Lung microvascular endothelial cell (primary cell): Measurements from ENCODE around the gene SLC22A14. TPM values are rescaled to one million over a fixed set of nuclear protein-coding genes. Genes with fewer than 3 reads are reported as not detected.
A peak's percentile ranks its signal among the peaks of the same experiment; 100 is the strongest.
"Not testable (repeated sequence)": the region's sequence is repeated elsewhere in the genome, so short reads cannot be mapped to it uniquely, and the experiment has no call there.

ENCODE experiments used
- DNase-seq, 2 donors: peaks; one replicate each; pipeline versions ENCODE4 v3.0.0 to v3.0.0-alpha.2; 2010; ENCODE audit warnings: low read depth in 2 of 2
- total RNA-seq: library from RNA; depleted of rRNA; stranded (reverse); fragments of >200 nt; gene quantifications from 2 replicates; pipeline ENCODE4 v1.2.1, GENCODE V29; 2014

Gene SLC22A14
- total RNA-seq: not detected in 2 replicates

GRCh38 chr3:38281895-38282686 lies at the start of gene SLC22A14:
Gene SLC22A14 (plus strand): TSS chr3:38282294. CDS start chr3:38306027, 23,733 bp downstream.
- DNase-seq: peak; percentile 10 to 12

DNA sequence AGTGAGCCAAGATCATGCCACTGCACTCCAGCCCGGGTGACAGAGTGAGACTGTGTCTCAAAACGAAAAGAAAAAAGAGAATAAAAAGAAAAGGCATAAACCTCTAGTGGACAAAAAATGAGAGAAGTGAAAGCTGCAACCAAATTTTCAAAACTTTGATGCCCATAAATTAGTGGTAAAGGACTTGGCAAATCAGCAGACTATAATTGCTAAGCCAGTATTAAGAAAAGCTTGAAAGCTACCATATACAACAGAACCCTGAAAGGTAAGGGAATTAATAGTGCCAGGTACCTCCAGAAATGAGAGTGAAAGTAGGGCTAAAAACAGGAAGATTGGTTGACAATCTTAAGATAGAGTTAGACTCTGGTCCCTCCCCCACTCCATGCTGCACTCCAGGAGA lies 49.4 kb upstream of the SLC22A14 start:
- no peak for DNase-seq

- DNase-seq: peak in 1 of 2 donors; percentile 18
Observed at GRCh38 chr3:38235466-38235865, 46.6 kb upstream of the SLC22A14 start.

DNA sequence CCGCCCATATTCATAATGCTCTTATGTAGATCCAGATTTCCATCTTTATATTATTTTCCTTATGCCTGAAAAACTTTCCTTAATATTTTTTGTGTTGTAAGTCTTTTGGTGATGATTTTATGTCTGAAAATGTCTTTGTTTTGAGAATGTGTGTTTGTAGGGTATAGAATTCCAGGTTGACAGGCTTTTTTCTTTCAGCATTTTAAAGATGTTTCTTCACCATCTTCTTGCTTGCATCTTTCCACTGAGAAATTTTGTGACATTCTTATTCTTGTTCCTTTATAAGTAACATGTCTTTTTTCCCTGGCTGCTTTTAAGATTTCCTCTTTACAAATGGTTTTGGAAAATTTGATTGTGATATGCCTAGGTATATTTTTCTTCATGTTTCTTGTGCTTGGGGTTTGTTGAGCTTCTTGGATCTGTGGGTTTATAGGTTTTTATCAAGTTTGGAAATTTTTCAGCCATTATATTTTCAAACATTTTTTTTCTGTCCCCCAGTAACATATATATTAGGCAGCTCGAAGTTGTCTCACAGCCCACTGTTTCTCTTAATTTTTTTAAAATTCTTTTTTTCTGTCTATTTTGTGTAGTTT lies 43.6 kb upstream of the SLC22A14 start:
- DNase-seq: no peak

DNA sequence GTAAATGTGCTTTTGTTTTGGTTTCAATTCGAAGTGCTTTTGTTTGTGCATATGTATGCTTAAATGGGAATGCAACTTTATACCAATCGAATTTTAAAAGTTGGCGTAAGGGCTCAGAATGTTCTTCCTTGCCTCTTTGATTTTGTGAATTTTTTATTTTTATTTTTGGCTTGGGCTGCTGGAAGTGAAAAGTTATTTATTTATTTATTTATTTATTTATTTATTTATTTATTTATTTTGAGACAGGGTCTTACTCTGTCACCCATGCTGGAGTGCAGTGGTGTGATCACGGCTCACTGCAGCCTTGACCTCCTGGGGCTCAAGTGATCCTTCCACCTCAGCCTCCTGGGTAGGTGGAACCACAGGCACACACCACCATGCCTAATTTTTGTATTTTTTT lies 39.3 kb upstream of the SLC22A14 start:
- not testable (repeated sequence) for DNase-seq

- no peak for DNase-seq
Observed at GRCh38 chr3:38245930-38246329, 36.2 kb upstream of the SLC22A14 start.

- DNase-seq: peak; percentile 31 to 86
Observed at GRCh38 chr3:38247366-38248035, 34.6 kb upstream of the SLC22A14 start.

DNA sequence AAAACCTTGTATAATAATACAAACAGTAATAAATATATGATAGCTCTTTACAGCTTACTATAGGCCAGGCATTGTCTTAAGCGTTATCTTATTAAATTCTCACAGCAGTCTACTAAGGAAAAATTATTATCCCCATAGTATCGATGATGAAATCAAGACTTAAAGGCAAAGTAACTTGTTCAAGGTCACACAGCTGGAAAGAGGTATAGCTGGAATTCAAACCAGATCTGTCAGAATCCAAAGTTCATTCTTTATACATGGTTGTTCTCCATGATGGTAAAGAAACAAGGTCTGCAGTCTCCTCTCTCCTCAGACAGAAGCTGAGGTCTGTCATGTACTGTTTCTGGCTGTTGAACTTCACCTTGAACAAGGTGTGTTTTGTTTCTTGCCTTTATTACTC lies 31.9 kb upstream of the SLC22A14 start:
- no peak for DNase-seq

GRCh38 chr3:38251197-38251596 lies 30.9 kb upstream of the SLC22A14 start:
- no peak for DNase-seq

- DNase-seq: no peak
Observed at GRCh38 chr3:38253704-38254103, 28.4 kb upstream of the SLC22A14 start.

DNA sequence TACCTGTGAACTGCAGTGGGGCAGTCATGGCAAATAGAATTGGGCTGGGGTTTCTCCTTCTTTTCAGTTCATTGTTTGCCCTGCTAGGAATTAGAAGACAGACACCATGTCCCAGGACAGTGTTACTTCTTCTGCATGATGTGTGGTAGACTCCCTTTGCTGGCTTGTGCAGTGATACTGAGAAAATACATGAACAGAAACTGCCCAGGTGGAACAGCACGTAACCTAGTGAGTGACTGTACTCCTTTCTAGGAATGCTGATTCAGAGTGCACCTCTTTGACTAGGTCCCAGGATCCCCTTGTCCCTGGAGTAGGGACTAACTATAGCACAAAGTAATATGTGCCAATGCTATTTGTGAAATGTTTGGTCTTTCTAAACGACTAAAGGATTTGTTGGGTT lies 27.2 kb upstream of the SLC22A14 start:
- DNase-seq: no peak

DNA sequence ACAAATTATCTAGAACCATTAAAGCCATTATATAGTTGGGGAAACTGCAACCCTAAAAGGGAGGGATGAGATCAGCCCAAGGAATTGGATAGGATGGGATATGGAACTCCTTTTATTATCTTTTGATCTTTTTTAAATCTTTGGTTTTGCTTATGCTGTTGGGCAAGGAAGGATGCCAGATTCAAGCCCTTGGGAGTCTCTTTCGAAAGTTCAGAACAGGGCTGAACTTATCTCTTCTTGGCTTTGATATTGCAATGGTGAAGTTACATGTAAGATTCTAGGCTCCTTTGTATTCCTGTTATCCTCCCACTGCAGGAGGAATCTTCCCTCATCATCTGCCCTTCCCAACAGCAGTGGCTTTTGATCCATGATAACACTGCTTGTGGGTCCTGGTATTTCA lies 26.5 kb upstream of the SLC22A14 start:
- no peak for DNase-seq

- no peak for DNase-seq
Observed at GRCh38 chr3:38257583-38257982, 24.5 kb upstream of the SLC22A14 start.

GRCh38 chr3:38260474-38260873 lies 21.6 kb upstream of the SLC22A14 start:
- DNase-seq: no peak

DNA sequence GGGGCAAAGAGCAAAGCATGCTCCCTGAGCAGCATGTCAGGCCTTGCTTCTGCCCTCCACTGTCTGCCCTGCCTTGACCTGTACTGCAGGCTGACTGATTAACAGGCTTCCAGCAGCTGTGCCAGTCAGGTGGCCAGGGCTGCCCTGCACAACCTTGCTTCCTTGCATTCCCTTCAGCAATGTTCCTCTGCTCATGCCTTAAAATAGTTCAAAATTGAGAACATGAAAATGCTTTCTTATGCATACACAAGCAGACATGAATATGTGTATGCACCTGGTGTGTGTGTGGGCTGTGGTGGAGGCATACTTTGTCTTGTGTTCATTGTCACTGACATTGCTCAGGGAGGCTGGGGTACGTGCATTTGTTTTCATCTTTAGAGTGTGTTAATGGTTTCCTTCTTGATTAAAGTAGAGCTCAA lies 17.7 kb upstream of the SLC22A14 start:
- no peak for DNase-seq

GRCh38 chr3:38264779-38265178 lies 17.3 kb upstream of the SLC22A14 start:
- no peak for DNase-seq

DNA sequence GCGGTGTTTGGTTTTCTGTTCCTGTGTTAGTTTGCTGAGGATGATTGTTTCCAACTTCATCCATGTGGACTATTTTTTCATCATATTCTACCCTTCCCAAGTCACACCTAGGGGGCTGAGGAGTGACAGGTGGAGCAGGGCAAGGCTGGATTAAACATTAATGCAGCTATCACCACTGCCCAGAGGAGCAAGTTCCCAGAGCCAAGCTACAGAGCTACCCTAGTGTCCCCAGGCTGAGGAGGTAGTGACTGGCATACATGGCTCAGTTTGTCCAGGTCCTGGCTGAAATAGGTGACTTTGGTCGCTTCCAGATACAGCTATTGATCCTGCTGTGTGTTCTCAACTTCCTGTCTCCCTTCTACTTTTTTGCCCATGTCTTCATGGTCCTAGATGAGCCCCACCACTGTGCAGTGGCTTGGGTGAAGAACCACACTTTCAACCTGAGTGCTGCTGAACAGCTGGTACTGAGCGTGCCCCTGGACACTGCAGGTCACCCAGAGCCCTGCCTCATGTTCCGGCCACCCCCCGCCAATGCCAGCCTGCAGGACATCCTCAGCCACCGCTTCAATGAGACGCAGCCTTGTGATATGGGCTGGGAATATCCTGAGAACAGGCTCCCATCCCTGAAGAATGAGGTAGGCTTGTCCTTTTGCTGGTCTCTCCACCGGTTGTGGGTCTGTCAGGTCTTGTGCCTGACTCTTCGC lies 16.3 kb upstream of the SLC22A14 start, which contains the start of gene SLC22A13:
Gene SLC22A13, plus strand, starts transcription at position 209 of the 704 bp plus-strand sequence. Its CDS starts 49 bp downstream, at position 258.
- DNase-seq: no peak

DNA sequence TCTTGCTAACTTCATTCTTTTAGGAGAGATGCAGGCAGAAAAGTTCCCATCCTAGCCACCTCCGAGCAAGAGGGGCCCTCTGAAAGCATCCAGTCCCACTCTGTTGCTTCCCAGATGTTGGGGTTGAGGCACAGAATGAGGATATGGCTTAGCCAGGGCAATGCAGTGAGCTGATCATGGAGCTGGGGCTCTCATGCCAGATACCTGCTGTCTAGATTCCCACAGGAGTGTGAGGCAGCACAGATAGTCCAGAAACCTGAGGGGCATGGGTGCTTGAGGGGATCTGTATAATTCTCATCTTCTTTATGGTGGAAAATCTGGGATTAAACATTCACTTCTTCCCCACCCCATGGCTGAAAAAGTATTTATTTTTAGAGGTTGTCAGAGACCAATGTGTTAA lies 15.3 kb upstream of the SLC22A14 start:
- no peak for DNase-seq

DNA sequence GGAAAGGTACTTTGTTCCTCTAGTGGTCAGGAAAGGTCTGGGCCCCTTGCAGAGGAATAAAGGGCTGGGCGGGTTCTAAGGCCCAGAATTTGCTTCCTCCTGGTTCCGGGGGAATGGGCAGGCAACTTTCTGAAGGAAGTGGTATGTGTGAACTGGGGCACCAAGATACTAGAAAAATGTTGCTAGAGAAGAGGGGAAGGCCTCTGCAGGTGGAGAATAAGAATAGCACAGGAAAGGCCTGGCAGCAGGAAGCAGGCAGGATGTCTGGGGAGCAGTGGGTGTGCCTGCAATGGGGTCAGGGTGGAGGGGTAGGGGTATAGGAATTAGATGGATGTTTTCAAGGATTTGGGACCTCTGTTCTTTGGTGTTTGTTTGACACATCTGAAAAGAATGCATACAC lies 14.4 kb upstream of the SLC22A14 start:
- DNase-seq: no peak

DNA sequence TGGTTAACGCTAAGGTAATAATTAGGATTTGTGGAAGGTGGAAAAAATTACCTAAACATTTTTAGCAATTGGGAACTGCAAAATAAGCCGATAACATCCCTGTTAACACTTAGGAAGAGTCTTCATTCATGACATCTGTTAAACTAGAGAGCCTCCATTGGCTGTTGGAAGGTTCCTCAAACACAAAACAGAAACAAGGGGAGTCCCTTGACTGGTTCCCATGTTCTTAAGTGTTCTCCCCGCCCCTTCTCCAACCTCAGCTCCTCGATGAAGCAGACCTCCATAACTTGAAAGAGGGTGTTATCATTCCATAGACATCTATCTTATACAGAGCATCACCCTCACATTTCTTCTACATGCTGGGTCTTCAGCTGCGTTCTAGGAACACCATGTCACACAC lies 14.0 kb upstream of the SLC22A14 start:
- DNase-seq: no peak

GRCh38 chr3:38268522-38268921 lies 13.6 kb upstream of the SLC22A14 start:
- no peak for DNase-seq

- no peak for DNase-seq
Observed at GRCh38 chr3:38270606-38271005, 11.5 kb upstream of the SLC22A14 start.
